Suprapubic skin (tissue), 3 donors: ENCODE measurements around the gene MGAT4C.

ENCODE experiments used
- POLR2A ChIP-seq, 2 donors: fragments of 450-650 bp; IDR thresholded peaks; one replicate each; pipeline ENCODE4 v1.6.1; 2017; ENCODE audit warnings: antibody characterized with exemption in 2 of 2, mild to moderate bottlenecking in 2 of 2, moderate library complexity in 2 of 2
- TF ChIP-seq, protein P1 (sequence below), 2 donors: fragments of 200-600 bp in 1 of 2; fragments of 450-650 bp in 1 of 2; sonication (generic) in 1 of 2; IDR thresholded peaks; one replicate each; pipeline ENCODE4 v1.5.1; 2016 to 2019; ENCODE audit warnings: antibody characterized with exemption in 2 of 2, mild to moderate bottlenecking in 1 of 2, moderate library complexity in 1 of 2

DNA sequence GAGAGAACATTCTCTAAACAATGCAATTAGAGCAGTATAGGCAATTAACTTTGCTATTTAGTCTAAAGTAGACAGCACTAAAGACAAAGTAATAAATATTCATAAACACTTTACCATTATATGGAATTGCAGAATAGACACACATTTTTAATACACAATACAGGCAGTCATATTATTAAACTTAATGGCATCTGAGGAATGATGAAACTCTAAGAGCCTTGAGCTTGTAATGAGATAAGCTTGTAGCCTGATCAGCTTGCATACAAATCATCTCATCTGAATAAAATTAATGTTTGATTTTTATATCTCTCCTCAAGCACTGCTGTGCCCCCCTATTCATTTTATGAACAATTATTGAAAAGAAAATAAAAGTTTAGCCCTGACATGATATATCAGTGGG is 107.6 kb downstream of the MGAT4C start:
- TF ChIP-seq, protein P1, sequence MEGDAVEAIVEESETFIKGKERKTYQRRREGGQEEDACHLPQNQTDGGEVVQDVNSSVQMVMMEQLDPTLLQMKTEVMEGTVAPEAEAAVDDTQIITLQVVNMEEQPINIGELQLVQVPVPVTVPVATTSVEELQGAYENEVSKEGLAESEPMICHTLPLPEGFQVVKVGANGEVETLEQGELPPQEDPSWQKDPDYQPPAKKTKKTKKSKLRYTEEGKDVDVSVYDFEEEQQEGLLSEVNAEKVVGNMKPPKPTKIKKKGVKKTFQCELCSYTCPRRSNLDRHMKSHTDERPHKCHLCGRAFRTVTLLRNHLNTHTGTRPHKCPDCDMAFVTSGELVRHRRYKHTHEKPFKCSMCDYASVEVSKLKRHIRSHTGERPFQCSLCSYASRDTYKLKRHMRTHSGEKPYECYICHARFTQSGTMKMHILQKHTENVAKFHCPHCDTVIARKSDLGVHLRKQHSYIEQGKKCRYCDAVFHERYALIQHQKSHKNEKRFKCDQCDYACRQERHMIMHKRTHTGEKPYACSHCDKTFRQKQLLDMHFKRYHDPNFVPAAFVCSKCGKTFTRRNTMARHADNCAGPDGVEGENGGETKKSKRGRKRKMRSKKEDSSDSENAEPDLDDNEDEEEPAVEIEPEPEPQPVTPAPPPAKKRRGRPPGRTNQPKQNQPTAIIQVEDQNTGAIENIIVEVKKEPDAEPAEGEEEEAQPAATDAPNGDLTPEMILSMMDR (IDR thresholded peaks at IDR 0.05): no peak
- no peak for TF ChIP-seq POLR2A (IDR thresholded peaks at IDR 0.05)
